ELF-1 (cell line): ENCODE results near the gene CCDC187.

Source experiments
- DNase-seq: peaks from one replicate; pipeline ENCODE4 v3.0.0-alpha.2; 2016; ENCODE audit warnings: low read depth, low spot score

Gene CCDC187

DNA sequence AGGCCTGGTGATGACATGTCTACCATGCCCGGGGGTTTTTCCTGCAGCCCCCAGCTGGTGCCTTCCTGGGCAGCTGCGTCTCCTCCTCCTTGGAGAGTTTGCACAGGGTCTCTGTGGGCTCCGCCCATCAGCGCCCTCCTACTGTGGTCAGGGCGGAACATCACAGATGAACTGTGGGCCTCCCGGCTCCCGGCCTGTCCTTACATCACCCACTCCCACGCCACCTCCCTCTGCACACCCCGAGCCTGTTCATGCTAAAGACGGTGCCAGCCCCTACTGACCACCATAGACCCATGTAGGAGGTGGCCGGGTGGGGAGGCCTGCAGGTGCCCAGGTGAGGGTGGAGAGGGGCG lies 36.0 kb upstream of the CCDC187 start:
- DNase-seq = no peak

DNA sequence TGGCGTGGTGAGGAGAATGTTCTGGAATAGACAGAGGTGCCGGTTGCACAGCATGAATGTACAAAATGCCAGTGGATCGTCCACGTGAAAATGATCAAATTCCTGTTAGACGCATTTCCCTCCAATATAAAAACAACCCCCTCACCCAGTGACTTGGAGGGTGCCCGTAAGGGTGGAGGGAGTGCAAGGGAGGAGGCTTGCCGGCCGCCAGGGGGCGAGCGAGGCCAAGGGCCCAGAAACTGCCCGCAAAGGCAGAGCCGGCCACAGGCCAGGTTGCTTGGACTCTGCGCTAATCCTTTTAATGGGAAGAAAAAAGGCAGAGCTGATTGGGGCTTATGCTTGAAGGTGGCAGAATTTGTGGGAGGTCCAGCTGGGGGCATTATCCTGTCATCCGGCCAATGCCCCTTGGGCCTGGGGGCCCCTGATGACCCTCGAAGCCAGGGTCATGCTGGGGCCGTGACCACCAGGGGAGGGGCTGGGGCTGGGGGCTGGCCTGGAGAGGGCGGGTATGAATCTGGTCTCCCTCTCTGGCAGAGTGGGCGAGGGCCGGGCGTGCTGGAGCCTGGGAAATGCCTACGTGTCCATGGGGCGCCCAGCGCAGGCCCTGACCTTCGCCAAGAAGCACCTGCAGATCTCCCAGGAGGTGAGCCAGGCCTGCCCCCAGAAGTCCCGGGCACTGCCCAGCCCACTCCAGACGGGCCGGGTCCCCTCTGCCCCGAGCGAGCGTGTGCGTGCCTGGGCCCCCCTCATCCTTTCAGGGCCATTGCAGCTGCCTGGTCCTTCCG lies 35.5 kb upstream of the CCDC187 start:
- peak; percentile 86 for DNase-seq

GRCh38 chr9:136338511-136338910 lies 34.6 kb upstream of the CCDC187 start:
- no peak for DNase-seq

DNA sequence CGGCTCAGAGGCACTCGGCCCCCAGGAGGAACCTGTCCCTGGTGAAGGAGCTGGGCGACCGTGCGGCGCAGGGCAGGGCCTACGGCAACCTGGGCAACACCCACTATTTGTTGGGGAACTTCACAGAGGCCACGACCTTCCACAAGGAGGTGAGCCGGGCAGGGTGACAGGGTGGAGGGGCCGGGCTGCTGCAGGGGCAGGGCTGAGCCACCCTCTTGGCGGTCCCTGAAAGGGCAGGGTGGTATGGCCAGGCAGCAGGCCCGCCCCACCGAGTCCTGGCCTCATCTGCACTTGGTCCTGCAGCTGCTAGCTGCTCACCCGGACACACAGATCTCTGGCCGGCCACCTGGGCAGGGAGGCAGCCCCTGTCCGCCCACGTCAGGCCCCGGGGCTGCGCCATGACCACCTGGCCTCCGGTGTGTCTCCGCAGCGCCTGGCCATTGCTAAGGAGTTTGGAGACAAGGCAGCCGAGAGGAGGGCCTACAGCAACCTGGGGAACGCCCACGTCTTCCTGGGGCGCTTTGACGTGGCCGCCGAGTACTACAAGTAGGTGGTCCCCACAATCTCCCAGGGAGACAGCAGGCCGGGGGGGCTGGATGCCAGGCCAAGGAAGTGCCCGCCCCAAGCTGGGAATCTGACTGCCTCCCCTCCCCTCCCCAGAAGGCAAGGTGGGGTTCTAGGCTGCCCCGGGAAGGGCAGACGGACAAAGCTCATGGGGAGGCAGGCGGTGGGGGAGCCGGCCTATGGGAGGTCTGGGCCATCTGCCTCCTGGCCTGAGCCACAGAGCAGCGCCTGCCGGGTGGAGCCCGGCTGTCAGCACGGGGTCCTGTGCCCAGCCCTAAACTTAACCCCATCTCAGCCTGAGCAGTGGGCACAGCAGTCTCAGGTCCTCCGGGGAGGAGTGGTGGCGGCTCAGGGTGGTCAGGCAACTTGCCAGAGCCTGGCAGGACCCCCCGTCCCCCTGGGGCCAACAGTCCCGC lies 33.8 kb upstream of the CCDC187 start:
- DNase-seq = no peak

DNA sequence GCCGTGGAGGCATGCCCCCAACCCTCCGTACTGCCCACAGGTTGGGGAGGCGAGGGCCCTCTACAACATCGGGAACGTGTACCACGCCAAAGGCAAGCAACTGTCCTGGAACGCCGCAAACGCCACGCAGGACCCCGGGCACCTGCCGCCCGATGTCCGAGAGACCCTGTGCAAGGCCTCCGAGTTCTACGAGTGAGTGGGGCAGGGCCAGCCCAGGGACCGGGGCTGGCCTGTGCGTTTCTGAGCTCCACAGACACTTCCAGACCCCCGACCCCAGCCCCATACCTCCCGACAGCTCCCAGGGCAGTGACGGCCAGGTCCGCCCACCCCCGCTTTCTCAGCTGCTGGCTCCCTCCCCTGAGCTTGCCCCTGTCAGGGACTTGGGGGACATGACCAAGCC lies 33.0 kb upstream of the CCDC187 start:
- no peak for DNase-seq

GRCh38 chr9:136336156-136336870 lies 32.4 kb upstream of the CCDC187 start:
- no peak for DNase-seq

DNA sequence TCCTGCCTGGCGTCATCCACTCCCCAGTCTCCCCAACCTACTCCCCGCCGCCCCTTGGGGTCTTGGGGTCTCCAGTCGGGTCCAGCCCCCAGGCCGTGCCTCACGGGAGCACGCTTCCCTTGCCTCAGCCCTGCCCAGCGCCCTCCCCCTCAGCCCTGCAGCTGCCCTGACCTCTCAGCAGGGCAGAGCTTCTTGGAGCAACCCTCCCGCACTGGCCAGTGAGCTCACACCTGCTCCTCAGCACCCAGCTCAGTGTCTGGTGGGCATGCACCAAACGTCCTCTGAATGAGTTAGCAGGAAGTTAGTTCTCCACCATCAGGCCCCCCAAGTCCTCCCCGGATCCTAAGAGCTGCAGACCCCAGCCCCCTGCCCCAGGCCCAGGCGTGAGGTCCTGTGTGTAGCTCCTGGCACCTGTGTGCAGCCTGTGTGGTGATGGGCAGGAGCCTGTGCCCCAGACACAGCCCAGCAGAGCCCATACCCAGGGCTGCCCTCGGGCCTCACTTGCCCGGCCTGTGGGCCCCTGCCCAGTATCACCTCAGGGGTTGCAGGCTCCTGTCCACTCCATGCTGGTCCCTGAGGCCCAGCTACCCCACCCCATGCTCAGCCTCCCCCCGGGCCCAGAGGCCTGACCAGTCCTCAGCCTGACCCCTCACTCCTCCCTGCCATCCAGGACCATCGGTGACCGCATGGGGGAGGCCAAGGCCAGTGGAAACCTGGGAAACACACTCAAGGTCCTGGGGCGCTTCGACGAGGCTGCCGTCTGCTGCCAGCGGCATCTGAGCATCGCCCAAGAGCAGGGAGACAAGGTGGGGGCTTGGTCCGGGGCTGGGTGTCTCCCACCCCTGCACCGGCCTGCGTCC lies 31.6 kb upstream of the CCDC187 start:
- DNase-seq = no peak

- no peak for DNase-seq
Observed at GRCh38 chr9:136334541-136334940, 30.6 kb upstream of the CCDC187 start.

DNA sequence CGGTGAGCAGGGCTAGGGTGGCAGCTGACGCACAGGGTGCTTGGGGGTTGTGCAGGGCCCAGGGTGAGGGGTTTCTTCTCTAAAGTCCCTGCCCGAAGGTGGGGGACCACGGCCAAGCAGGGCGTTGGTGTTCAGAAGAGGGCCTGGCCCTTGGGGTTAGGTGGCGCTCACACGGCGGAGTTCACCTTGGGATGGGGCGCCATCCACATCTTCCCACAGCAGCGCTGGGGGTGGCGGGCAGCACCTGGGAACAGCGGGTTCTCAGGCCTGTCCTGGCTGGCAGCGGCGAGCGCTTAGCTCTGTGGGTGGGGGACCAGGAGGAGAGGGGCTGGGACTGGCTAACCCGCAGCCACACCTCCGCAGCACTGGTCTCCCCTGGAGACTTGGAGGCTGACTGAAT lies 29.6 kb upstream of the CCDC187 start:
- DNase-seq = no peak

DNA sequence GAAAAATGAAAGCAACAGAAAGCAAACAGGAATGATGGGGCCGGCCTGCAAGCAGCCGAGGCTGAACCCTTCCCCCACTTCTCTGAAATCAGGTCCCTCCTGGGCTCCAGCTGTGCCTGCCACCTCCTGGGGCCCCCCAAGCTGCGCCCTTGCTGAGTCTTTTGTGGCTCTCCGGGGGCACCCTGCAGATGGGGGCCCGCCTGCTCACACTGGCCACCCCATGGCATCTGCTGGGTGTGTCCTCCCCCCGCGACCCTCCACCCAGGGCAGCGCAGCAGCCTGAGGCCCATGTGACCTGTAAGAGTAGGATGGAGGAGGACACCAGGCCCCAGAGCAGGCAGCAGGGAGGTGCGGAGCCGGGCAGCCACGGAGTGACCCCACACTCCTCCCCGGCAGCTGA lies 29.2 kb upstream of the CCDC187 start:
- no peak for DNase-seq

GRCh38 chr9:136332482-136332983 lies 28.6 kb upstream of the CCDC187 start:
- no peak for DNase-seq

DNA sequence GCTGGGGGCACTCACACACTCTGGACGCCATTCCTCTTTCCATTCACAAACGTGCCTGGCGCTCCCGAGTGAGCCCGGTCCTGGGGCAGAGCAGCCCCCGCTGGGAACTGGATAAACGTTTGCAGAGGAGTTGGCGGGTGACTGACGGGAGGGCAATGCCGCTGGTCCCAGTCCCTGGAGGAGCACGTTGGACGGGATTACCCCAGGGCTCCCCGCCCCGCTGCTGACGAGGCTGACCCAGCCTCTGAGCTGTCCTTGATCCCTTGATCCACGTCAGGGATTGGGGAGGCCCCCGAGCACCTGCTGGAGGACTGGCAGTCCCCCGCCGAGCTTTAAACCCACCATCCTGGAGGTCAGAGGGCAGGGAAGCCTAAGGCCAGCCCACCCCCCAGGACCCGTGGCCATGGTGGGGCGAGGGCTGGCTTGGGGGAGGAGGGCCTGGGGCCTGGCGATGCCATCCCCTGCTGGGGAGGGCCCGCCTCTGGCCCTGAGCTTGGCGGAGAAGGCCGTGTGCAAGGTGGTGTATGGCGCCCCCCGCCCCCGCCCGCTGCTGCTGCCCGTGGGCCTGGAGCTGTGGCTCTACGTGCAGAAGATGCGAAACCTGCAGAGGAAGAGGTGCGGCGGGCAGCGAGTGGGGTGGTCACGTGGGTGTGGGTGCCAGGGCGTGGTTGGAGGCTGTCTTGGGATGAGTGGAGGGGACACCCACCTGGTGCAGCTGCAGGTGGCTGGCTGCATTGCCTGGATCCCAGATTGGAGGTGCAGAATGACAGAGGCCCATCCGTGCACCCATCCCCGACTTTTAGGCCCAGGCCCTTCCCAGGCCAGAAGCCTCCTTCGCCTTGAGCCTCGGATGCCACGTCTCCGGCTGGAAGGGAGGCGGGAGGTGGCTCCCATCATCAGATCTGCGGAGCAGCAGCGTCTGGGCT lies 27.9 kb upstream of the CCDC187 start:
- DNase-seq = peak; percentile 45

DNA sequence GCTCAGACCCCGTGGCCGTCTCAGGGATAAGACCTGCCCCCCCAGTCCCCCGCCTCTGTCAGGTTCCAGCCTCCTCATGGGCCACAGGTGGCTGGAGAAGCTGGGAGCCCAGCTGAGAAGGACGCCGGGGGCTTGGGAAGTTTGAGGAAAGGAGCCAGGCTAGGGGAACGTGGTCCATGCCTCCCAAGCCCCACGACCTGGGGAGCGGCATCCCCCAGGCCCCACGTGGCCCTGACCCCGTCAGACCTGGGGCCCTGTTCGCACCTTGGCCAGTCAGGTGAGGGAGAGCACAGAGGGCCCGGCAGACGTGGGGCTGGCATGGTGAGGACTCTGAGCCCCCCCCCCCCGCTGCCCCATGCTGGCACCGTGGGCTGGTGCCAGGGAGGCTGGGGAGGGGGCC lies 27.1 kb upstream of the CCDC187 start:
- DNase-seq = no peak

- DNase-seq = no peak
Observed at GRCh38 chr9:136330406-136330990, 26.6 kb upstream of the CCDC187 start.

DNA sequence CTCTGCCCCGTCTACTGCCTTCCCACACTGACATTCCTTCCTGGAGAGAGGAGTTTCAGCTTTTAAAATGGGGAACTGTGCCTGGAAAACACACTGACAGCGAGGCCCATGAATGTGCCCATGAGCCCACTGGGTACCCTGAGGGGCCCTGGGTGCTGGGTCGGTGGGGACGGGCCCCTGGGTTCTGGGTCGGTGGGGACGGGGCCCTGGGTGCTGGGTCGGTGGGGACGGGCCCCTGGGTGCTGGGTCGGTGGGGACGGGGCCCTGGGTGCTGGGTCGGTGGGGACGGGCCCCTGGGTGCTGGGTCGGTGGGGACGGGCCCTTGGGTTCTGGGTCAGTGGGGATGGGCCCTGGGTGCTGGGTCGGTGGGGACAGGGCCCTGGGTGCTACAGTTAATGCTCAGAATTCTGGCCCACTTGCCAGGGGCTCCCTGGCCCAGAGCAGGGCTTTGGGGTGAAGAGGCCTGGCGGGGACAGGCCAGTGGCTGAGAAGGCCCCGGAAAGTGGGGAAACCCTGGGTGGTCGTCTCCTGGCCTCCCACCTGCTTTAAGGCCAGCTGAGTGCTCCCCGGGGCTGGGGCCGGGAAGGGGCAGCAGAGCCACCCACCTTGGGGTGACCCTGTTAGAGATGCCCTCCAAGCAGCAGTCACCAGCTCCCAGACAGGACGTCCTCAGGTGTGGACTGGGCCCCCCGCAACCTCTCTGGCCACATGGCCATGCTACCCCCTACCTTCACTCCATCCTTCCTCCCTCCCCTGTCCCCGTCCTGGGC lies 25.9 kb upstream of the CCDC187 start:
- no peak for DNase-seq

DNA sequence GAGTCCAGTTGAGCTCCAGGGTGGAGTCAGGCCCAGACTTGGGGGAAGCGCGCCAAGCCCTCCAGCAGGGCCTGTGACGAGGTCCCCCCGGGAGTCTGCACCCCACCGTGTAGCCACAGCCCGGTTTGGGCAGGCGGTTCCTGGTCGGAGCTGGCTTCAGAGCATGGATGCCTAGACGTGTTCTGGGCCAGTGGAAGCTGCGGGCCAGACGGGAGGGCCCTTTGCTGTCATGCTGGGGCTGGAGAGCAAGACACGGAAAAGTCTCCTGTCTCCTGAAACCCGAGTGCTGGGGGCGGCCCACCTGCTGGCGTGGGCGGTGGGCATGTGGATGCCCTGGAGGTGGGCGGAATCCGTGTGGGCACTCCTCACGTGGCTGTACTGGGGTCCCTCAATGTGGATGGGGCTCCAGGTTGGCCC lies 25.3 kb upstream of the CCDC187 start:
- DNase-seq = no peak

DNA sequence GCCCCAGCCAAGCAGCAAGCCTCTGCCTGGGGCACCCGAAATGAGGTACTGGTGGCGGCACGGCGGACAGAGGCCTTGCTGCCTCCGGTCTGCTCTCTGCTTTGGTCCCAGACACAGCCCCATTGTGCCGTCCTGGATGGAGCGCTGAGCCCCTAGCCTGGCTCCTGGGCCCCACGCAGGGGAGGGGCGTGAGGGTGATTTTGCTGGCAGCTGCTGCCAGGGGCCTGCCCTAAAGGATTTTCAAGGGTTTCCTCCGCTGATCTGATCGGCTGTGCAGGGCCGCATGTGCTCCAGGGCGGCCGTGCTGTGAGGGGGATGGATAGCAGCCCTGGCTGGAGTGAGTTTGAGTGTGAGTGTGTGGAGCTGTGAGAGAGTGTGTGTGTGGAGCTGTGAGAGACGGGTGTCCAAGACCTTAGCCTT lies 24.7 kb upstream of the CCDC187 start:
- peak; percentile 35 for DNase-seq

GRCh38 chr9:136328011-136328621 lies 24.2 kb upstream of the CCDC187 start:
- DNase-seq = peak; percentile 24
